ENCODE results near the gene LRIT2.

- no peak for TF ChIP-seq EP300 (IDR thresholded peaks at IDR 0.05; ENCODE audit: low read depth)
- TF ChIP-seq POLR2AphosphoS5 (IDR thresholded peaks at IDR 0.05), result no peak
These were observed 43.7 kb downstream of the LRIT2 start for GRCh38 chr10:84181631-84182030.

Data from transverse colon (tissue), 3 donors.